Measurements from ENCODE around the gene CFAP206. TPM values are rescaled to one million over a fixed set of nuclear protein-coding genes. Genes with fewer than 3 reads are reported as not detected.

Gene CFAP206
- polyA plus RNA-seq, 1 donor from 2014 or later, result 6.6 TPM

DNA sequence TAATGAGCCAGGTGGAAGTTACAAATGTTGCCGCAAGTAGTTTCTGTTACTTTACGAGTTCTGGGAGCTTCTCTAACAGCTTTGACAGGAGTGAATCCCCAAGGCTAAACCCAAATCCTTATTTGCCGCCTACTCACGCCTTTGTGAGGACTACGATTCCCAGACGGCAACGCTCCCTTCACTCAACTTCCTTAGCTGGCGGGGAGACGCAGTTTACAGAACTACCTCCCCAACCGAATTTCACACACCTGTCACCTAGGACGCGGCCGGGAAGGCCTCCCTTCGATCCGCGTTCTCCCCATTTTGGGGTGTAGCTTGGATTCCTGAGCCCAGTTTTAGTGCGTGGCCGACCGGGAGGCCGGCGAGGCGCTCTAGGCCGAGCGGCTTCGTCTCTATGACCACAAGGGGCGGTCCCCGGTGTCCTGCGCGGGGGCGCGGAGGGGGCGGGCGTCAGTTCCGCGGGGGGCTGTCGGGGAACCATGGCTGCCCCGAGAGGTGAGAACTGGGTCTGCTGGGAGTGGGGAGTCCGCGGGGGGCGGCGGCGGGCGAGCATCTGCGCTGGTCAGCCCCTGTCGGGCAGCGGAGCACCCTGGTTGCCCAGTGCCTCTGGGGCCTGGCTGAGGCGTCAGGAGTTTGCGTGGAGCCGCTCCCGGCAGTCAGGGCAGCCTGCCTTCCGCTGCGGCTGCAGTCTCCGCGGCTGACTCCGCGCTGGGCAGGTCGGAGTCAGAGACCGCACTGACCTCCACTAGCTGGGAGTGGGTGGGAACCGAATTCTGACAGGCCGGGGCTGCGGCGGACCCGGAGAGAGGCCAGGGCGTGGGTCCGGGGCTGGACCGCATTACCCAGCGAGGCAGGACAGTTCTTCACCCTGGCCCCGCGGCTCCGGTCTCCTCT is 65.0 kb downstream of the CFAP206 start, which contains the start of gene SLC35A1:
SLC35A1 (plus strand) TSS at position 450 of the 894 bp plus-strand sequence; CDS start at position 480, 30 bp downstream.
- H3F3A ChIP-seq (ENCODE audit: insufficient read depth, low read length, poor library complexity, severe bottlenecking), result no peaks in the 10 kb centered on the region
- H3K9ac ChIP-seq (ENCODE audit: low read length), result peak within 1 kb of the TSS; percentile 81
- peak; percentile 11 for TF ChIP-seq EP300 (conservative IDR thresholded peaks at IDR 0.05; ENCODE audit: poor library complexity, severe bottlenecking)
- TF ChIP-seq EZH2 (IDR thresholded peaks at IDR 0.05; ENCODE audit: borderline replicate concordance, insufficient read depth, low read length, poor library complexity, severe bottlenecking), result no peak
- TF ChIP-seq, protein P1, sequence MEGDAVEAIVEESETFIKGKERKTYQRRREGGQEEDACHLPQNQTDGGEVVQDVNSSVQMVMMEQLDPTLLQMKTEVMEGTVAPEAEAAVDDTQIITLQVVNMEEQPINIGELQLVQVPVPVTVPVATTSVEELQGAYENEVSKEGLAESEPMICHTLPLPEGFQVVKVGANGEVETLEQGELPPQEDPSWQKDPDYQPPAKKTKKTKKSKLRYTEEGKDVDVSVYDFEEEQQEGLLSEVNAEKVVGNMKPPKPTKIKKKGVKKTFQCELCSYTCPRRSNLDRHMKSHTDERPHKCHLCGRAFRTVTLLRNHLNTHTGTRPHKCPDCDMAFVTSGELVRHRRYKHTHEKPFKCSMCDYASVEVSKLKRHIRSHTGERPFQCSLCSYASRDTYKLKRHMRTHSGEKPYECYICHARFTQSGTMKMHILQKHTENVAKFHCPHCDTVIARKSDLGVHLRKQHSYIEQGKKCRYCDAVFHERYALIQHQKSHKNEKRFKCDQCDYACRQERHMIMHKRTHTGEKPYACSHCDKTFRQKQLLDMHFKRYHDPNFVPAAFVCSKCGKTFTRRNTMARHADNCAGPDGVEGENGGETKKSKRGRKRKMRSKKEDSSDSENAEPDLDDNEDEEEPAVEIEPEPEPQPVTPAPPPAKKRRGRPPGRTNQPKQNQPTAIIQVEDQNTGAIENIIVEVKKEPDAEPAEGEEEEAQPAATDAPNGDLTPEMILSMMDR (IDR thresholded peaks at IDR 0.05; ENCODE audit: poor library complexity, severe bottlenecking), result peak; percentile 10
- peak; percentile 14 for TF ChIP-seq MXI1 (conservative IDR thresholded peaks at IDR 0.05; ENCODE audit: poor library complexity, severe bottlenecking)
- TF ChIP-seq, protein P2, sequence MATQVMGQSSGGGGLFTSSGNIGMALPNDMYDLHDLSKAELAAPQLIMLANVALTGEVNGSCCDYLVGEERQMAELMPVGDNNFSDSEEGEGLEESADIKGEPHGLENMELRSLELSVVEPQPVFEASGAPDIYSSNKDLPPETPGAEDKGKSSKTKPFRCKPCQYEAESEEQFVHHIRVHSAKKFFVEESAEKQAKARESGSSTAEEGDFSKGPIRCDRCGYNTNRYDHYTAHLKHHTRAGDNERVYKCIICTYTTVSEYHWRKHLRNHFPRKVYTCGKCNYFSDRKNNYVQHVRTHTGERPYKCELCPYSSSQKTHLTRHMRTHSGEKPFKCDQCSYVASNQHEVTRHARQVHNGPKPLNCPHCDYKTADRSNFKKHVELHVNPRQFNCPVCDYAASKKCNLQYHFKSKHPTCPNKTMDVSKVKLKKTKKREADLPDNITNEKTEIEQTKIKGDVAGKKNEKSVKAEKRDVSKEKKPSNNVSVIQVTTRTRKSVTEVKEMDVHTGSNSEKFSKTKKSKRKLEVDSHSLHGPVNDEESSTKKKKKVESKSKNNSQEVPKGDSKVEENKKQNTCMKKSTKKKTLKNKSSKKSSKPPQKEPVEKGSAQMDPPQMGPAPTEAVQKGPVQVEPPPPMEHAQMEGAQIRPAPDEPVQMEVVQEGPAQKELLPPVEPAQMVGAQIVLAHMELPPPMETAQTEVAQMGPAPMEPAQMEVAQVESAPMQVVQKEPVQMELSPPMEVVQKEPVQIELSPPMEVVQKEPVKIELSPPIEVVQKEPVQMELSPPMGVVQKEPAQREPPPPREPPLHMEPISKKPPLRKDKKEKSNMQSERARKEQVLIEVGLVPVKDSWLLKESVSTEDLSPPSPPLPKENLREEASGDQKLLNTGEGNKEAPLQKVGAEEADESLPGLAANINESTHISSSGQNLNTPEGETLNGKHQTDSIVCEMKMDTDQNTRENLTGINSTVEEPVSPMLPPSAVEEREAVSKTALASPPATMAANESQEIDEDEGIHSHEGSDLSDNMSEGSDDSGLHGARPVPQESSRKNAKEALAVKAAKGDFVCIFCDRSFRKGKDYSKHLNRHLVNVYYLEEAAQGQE (IDR thresholded peaks at IDR 0.05; ENCODE audit: borderline replicate concordance), result peak; percentile 45
- peak; percentile 67 for TF ChIP-seq TAF1 (IDR thresholded peaks at IDR 0.05; ENCODE audit: low read depth)
- no peak for TF ChIP-seq SMC3 (conservative IDR thresholded peaks at IDR 0.05; ENCODE audit: poor library complexity)
- TF ChIP-seq POLR2AphosphoS5 (IDR thresholded peaks at IDR 0.05), result peak; percentile 56
- no peak for TF ChIP-seq RAD21 (conservative IDR thresholded peaks at IDR 0.05)
- peak within 1 kb of the TSS; percentile 70 for H3K27ac ChIP-seq (ENCODE audit: low read length)
- peaks cover 11% of the 10 kb centered on the region for H3K79me2 ChIP-seq (replicated peaks; ENCODE audit: insufficient read depth, low read length)
- no peaks in the 10 kb centered on the region for H3K36me3 ChIP-seq (ENCODE audit: insufficient read depth, low read length)
- H3K9me3 ChIP-seq (ENCODE audit: low read length), result no peaks in the 10 kb centered on the region
- peak within 1 kb of the TSS; percentile 88 for H3K4me2 ChIP-seq (ENCODE audit: low read length)
- no peaks in the 10 kb centered on the region for H3K27me3 ChIP-seq (ENCODE audit: insufficient read depth, low read depth, low read length)
- H4K20me1 ChIP-seq (ENCODE audit: insufficient read depth), result no peaks in the 10 kb centered on the region
- H2AFZ ChIP-seq (ENCODE audit: low read depth, low read length), result peak within 1 kb of the TSS; percentile 92
- no peaks in the 10 kb centered on the region for H3K9me2 ChIP-seq (ENCODE audit: insufficient read depth, low read length)
- H3K4me3 ChIP-seq (ENCODE audit: low read length), result peak within 1 kb of the TSS; percentile 97

DNA sequence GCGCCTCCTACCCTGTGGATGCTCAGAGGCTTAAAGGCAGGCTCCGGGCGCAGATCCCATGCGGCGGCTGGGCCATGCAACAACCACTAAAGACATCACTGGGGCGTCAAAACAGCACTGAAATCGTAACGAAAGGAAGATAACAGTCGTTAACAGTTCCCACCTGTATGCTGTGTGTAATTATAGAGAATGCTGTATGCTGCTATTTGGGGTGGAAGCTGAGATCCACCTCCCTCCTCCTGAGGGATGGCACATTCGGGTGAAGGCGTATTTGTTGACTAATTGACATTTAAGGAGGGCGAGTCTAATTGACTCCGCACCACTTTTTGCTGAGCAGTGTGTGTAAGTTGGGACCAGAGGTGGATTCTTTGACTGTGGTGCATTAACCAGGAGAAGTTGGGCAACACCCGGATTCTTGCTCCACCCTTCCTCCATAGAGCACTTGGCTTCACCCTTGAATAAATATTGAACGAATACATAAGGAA is 65.7 kb downstream of the CFAP206 start:
- Histone ChIP-seq H3K27ac (ENCODE audit: low read length) (peak overlapping the region; percentile 70), H3K9ac (ENCODE audit: low read length) (peak overlapping the region; percentile 81), H3F3A (ENCODE audit: insufficient read depth, low read length, poor library complexity, severe bottlenecking) (no peaks in the 10 kb centered on the region), H3K79me2 (replicated peaks; ENCODE audit: insufficient read depth, low read length) (peaks cover 11% of the 10 kb centered on the region), H4K20me1 (ENCODE audit: insufficient read depth) (no peaks in the 10 kb centered on the region), H3K9me2 (ENCODE audit: insufficient read depth, low read length) (no peaks in the 10 kb centered on the region), H3K4me3 (ENCODE audit: low read length) (peak overlapping the region; percentile 97), H2AFZ (ENCODE audit: low read depth, low read length) (peak overlapping the region; percentile 92), H3K4me2 (ENCODE audit: low read length) (peak overlapping the region; percentile 88), H3K36me3 (ENCODE audit: insufficient read depth, low read length) (no peaks in the 10 kb centered on the region), H3K9me3 (ENCODE audit: low read length) (no peaks in the 10 kb centered on the region), H3K27me3 (ENCODE audit: insufficient read depth, low read depth, low read length) (no peaks in the 10 kb centered on the region)
- no peak for TF ChIP-seq SMC3 (conservative IDR thresholded peaks at IDR 0.05; ENCODE audit: poor library complexity)
- TF ChIP-seq RAD21 (conservative IDR thresholded peaks at IDR 0.05), result peak; percentile 38
- TF ChIP-seq EP300 (conservative IDR thresholded peaks at IDR 0.05; ENCODE audit: poor library complexity, severe bottlenecking), result no peak
- peak; percentile 52 for TF ChIP-seq MXI1 (conservative IDR thresholded peaks at IDR 0.05; ENCODE audit: poor library complexity, severe bottlenecking)
- TF ChIP-seq, protein P2 (IDR thresholded peaks at IDR 0.05; ENCODE audit: borderline replicate concordance), result no peak
- no peak for TF ChIP-seq POLR2AphosphoS5 (IDR thresholded peaks at IDR 0.05)
- TF ChIP-seq EZH2 (IDR thresholded peaks at IDR 0.05; ENCODE audit: borderline replicate concordance, insufficient read depth, low read length, poor library complexity, severe bottlenecking), result no peak

All from neural cell (in vitro differentiated cells).